Nephron progenitor cell (in vitro differentiated cells): ENCODE measurements around the gene GDPGP1.
A peak's percentile ranks its signal among the peaks of the same experiment; 100 is the strongest.

Experiments
- DNase-seq: peaks from one replicate; pipeline ENCODE4 v3.0.0; 2021
- H3K27ac Mint-ChIP-seq: 2 replicates; pipeline ENCODE4 v1.8.0; 2021; ENCODE audit warnings: mild to moderate bottlenecking, moderate library complexity, mixed read lengths
- H3K27me3 Mint-ChIP-seq: 2 replicates; pipeline ENCODE4 v1.8.0; 2021; ENCODE audit warnings: mild to moderate bottlenecking, low read depth, mixed read lengths; ENCODE audit not compliant: poor library complexity
- H3K36me3 Mint-ChIP-seq: 2 replicates; pipeline ENCODE4 v1.8.0; 2021; ENCODE audit warnings: low read depth, mixed read lengths
- H3K4me1 Mint-ChIP-seq: 2 replicates; pipeline ENCODE4 v1.8.0; 2021; ENCODE audit warnings: mixed read lengths
- H3K4me3 Mint-ChIP-seq: 2 replicates; pipeline ENCODE4 v1.8.0; 2021; ENCODE audit warnings: mild to moderate bottlenecking, moderate library complexity, mixed read lengths
- H3K9me3 Mint-ChIP-seq: 2 replicates; pipeline ENCODE4 v1.8.0; 2021; ENCODE audit warnings: mild to moderate bottlenecking, moderate library complexity, mixed read lengths
- CTCF ChIP-seq: fragments of 200-600 bp; sonication (generic); IDR thresholded peaks from 2 replicates; pipeline ENCODE4 v1.5.0; 2021; ENCODE audit warnings: antibody characterized with exemption

The GDPGP1 gene

GRCh38 chr15:90227336-90227735 is 6.7 kb upstream of the GDPGP1 start:
- no peak for DNase-seq
- no peak for TF ChIP-seq CTCF
- H3K27me3 Mint-ChIP-seq = peaks cover 10% of the 10 kb centered on the region
- no peak overlapping the region for H3K4me3 Mint-ChIP-seq
- no peaks in the 10 kb centered on the region for H3K9me3 Mint-ChIP-seq
- H3K36me3 Mint-ChIP-seq = peaks cover 44% of the 10 kb centered on the region
- H3K4me1 Mint-ChIP-seq = peaks cover 14% of the 10 kb centered on the region
- peak overlapping the region; percentile 61 for H3K27ac Mint-ChIP-seq

GRCh38 chr15:90227816-90228772 is 5.9 kb upstream of the GDPGP1 start:
- H3K4me1 Mint-ChIP-seq = peaks cover 21% of the 10 kb centered on the region
- H3K27me3 Mint-ChIP-seq = peaks cover 10% of the 10 kb centered on the region
- TF ChIP-seq CTCF = no peak

GRCh38 chr15:90228960-90229359 is 5.0 kb upstream of the GDPGP1 start:
- H3K4me1 Mint-ChIP-seq = peaks cover 22% of the 10 kb centered on the region
- DNase-seq = no peak
- H3K4me3 Mint-ChIP-seq = no peak overlapping the region
- no peak for TF ChIP-seq CTCF
- peaks cover 34% of the 10 kb centered on the region for H3K36me3 Mint-ChIP-seq
- H3K27me3 Mint-ChIP-seq = peaks cover 10% of the 10 kb centered on the region
- H3K9me3 Mint-ChIP-seq = no peaks in the 10 kb centered on the region
- H3K27ac Mint-ChIP-seq = peak overlapping the region; percentile 20

More at GRCh38 chr15:90227816-90228772, 5.9 kb upstream of the GDPGP1 start:
- Mint-ChIP-seq H3K36me3 (peaks cover 40% of the 10 kb centered on the region), H3K27ac (no peak overlapping the region), H3K4me3 (no peak overlapping the region), H3K9me3 (no peaks in the 10 kb centered on the region)
- DNase-seq = no peak

- Mint-ChIP-seq H3K9me3 (no peaks in the 10 kb centered on the region), H3K4me3 (no peak overlapping the region), H3K4me1 (peaks cover 31% of the 10 kb centered on the region), H3K27me3 (peaks cover 10% of the 10 kb centered on the region), H3K27ac (no peak overlapping the region), H3K36me3 (peaks cover 27% of the 10 kb centered on the region)
- TF ChIP-seq CTCF = no peak
- no peak for DNase-seq
Measured at GRCh38 chr15:90230071-90230494, 3.9 kb upstream of the GDPGP1 start.

- no peak for DNase-seq
- no peaks in the 10 kb centered on the region for H3K9me3 Mint-ChIP-seq
- H3K27me3 Mint-ChIP-seq = peaks cover 10% of the 10 kb centered on the region
- no peak for TF ChIP-seq CTCF
- no peak overlapping the region for H3K4me3 Mint-ChIP-seq
- peaks cover 27% of the 10 kb centered on the region for H3K36me3 Mint-ChIP-seq
- no peak overlapping the region for H3K27ac Mint-ChIP-seq
- peaks cover 32% of the 10 kb centered on the region for H3K4me1 Mint-ChIP-seq
Measured at GRCh38 chr15:90230610-90231009, 3.4 kb upstream of the GDPGP1 start.
